ENCODE measurements around the gene ZBTB16. TPM values are rescaled to one million over a fixed set of nuclear protein-coding genes. Genes with fewer than 3 reads are reported as not detected.
"Not testable (repeated sequence)": the region's sequence is repeated elsewhere in the genome, so short reads cannot be mapped to it uniquely, and the experiment has no call there.

ZBTB16 gene
- polyA plus RNA-seq, 1 experiment, result not detected

GRCh38 chr11:114040706-114041211, 18.8 kb upstream of the ZBTB16 start:
- Histone ChIP-seq H3K27me3 (ENCODE audit: control insufficient read depth, insufficient read depth, low read length) (peaks cover 7% of the 10 kb centered on the region), H3K4me3 (ENCODE audit: low read depth, low read length) (no peak overlapping the region), H3K36me3 (ENCODE audit: control insufficient read depth, insufficient read depth, low read length) (no peaks in the 10 kb centered on the region)
- ChIA-PET CTCF (interaction anchor here (0.6 to 9.6 kb wide), 3 partner anchors 20 to 221 kb away, joined by 3 to 206 read pairs (median 3); no protein-coding TSS in a partner anchor), POLR2A (no interaction called here)
- no peak for TF ChIP-seq CTCF (IDR thresholded peaks at IDR 0.05; ENCODE audit: insufficient read depth, low read depth, low read length)
- DNase-seq (ENCODE audit: low read depth), result no peak

- POLR2A ChIA-PET, result no interaction called here
- Histone ChIP-seq H3K27me3 (ENCODE audit: control insufficient read depth, insufficient read depth, low read length) (peaks cover 7% of the 10 kb centered on the region), H3K36me3 (ENCODE audit: control insufficient read depth, insufficient read depth, low read length) (no peaks in the 10 kb centered on the region), H3K4me3 (ENCODE audit: low read depth, low read length) (no peak overlapping the region)
- DNase-seq (ENCODE audit: low read depth), result no peak
- no peak for TF ChIP-seq CTCF (IDR thresholded peaks at IDR 0.05; ENCODE audit: insufficient read depth, low read depth, low read length)
- CTCF ChIA-PET, result no interaction called here
Measured at GRCh38 chr11:114042234-114042633, 17.3 kb upstream of the ZBTB16 start.

- Histone ChIP-seq H3K36me3 (ENCODE audit: control insufficient read depth, insufficient read depth, low read length) (no peaks in the 10 kb centered on the region), H3K4me3 (ENCODE audit: low read depth, low read length) (no peak overlapping the region), H3K27me3 (ENCODE audit: control insufficient read depth, insufficient read depth, low read length) (peaks cover 5% of the 10 kb centered on the region)
- TF ChIP-seq CTCF (IDR thresholded peaks at IDR 0.05; ENCODE audit: insufficient read depth, low read depth, low read length), result no peak
- DNase-seq (ENCODE audit: low read depth), result no peak
- ChIA-PET CTCF (interaction anchor here (0.7 to 6.7 kb wide), 3 partner anchors 88 to 216 kb away, joined by 3 to 33 read pairs (median 3); no protein-coding TSS in a partner anchor), POLR2A (no interaction called here)
Measured at GRCh38 chr11:114044042-114044871, 15.3 kb upstream of the ZBTB16 start.

- ChIA-PET POLR2A (no interaction called here), CTCF (interaction anchor here (1.1 to 6.7 kb wide), 2 partner anchors 11 to 213 kb away, joined by 3 to 33 read pairs; no protein-coding TSS in a partner anchor)
- no peak for DNase-seq (ENCODE audit: low read depth)
- Histone ChIP-seq H3K4me3 (ENCODE audit: low read depth, low read length) (no peak overlapping the region), H3K36me3 (ENCODE audit: control insufficient read depth, insufficient read depth, low read length) (no peaks in the 10 kb centered on the region), H3K27me3 (ENCODE audit: control insufficient read depth, insufficient read depth, low read length) (peaks cover 11% of the 10 kb centered on the region)
- TF ChIP-seq CTCF (IDR thresholded peaks at IDR 0.05; ENCODE audit: insufficient read depth, low read depth, low read length), result no peak
Measured at GRCh38 chr11:114047327-114047726, 12.2 kb upstream of the ZBTB16 start.

GRCh38 chr11:114049050-114049449, 10.5 kb upstream of the ZBTB16 start:
- TF ChIP-seq CTCF (IDR thresholded peaks at IDR 0.05; ENCODE audit: insufficient read depth, low read depth, low read length), result no peak
- ChIA-PET CTCF (interaction anchor here (2.3 to 6.7 kb wide), 2 partner anchors 143 to 211 kb away, joined by 4 to 33 read pairs; no protein-coding TSS in a partner anchor), POLR2A (no interaction called here)

GRCh38 chr11:114049766-114050165, 9.7 kb upstream of the ZBTB16 start:
- peaks cover 10% of the 10 kb centered on the region for H3K27me3 ChIP-seq (ENCODE audit: control insufficient read depth, insufficient read depth, low read length)
- H3K36me3 ChIP-seq (ENCODE audit: control insufficient read depth, insufficient read depth, low read length); H3K4me3 ChIP-seq (ENCODE audit: low read depth, low read length); POLR2A ChIA-PET; DNase-seq (ENCODE audit: low read depth): not testable (repeated sequence)
- CTCF ChIA-PET, result interaction anchor here (2.3 to 6.7 kb wide), 2 partner anchors 142 to 210 kb away, joined by 4 to 33 read pairs; no protein-coding TSS in a partner anchor

More at GRCh38 chr11:114049050-114049449, 10.5 kb upstream of the ZBTB16 start:
- no peak for DNase-seq (ENCODE audit: low read depth)
- Histone ChIP-seq H3K4me3 (ENCODE audit: low read depth, low read length) (no peak overlapping the region), H3K36me3 (ENCODE audit: control insufficient read depth, insufficient read depth, low read length) (no peaks in the 10 kb centered on the region), H3K27me3 (ENCODE audit: control insufficient read depth, insufficient read depth, low read length) (peaks cover 15% of the 10 kb centered on the region)
